ENCODE data around the gene NOXO1.

NOXO1 gene

DNA sequence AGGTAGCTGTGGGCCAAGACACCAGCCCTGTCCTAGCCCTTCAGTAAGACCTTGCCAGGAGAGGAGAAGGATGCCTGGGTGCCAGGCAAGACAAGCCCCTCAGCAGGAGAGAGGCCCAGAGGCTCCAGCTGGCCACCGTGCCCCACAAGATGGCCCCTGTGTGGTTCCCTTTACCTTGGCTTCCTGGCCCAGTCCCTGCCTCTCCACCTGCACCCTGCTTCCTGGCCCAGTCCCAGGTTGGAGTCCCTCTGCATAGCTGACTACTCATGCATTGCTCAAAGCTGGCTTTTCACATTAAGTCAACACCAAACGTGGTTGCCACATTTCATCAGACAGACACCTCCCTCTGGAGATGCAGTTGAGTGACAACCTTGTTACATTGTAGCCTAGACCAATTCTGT lies 12.5 kb upstream of the NOXO1 start:
- DNase-seq: no peak

DNA sequence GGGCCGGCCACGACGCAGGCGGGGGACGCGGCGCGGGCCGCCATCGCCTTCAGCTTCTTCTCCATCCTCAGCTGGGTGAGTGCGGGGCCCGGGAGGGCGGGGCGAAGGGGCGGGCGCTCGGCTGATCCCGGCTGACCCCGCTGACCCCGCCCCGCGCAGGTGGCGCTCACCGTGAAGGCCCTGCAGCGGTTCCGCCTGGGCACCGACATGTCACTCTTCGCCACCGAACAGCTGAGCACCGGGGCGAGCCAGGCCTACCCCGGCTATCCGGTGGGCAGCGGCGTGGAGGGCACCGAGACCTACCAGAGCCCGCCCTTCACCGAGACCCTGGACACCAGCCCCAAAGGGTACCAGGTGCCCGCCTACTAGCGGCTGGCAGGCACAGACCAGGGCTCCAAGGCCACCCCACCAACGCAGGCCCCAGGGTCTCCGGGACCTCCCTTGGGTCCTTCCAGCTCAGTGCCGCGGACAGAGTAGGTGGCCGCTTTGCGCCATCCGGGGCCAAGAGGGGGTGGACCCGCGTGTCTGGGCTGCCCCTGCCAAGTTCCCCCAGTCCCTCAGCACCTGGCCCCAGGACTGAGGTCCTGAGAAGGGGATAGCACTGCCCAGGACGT lies 11.5 kb upstream of the NOXO1 start:
- DNase-seq: no peak

DNA sequence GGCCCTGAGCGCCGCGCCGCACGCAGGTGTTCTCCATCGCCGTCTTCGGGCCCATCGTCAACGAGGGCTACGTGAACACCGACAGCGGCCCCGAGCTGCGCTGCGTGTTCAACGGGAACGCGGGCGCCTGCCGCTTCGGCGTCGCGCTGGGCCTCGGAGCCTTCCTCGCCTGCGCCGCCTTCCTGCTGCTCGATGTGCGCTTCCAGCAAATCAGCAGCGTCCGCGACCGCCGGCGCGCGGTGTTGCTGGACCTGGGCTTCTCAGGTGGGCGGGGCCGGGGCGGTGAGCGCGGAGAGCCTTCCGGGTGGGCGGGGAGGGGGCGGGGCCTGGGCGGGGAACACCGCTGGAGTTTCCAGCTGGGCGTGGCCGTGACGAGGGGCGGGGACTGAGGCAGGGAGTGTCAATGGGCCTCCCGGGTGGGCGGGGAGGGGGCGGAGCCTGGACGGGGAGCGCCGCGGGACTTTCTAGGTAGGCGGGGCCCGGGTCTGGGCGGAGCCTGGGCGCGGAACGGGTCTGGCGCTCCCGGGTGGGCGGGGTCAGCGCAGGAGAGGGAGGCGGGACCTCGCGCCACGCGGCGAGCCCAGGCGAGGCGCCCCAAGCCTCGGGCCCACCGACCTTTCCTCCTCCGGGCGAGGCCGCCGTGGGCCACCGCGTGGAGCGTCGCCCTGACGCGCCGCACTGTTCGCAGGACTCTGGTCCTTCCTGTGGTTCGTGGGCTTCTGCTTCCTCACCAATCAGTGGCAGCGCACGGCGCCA lies 10.9 kb upstream of the NOXO1 start:
- no peak for DNase-seq

GRCh38 chr16:1991588-1991947 lies 10.3 kb upstream of the NOXO1 start:
- no peak for DNase-seq

DNA sequence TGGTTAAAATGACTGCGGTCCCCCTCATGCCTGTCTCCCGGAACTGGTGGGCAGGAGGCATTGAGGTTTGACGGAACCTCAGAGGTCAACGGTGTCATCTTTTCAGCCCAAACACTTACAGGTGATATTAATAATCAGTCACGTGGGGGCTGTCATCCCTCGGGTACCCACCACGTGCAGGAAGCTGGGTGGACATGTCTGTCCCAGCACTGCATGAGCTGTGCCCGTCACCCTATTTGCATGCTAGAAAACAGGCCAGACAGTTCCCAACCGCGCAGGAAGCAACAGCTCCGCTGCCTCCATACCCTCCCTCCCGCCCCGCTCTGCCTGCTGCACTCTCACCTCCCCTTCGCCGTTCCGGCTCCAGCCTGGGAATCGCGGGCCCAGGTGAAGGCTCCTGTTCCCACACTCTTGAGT lies 9.9 kb upstream of the NOXO1 start:
- no peak for DNase-seq

DNA sequence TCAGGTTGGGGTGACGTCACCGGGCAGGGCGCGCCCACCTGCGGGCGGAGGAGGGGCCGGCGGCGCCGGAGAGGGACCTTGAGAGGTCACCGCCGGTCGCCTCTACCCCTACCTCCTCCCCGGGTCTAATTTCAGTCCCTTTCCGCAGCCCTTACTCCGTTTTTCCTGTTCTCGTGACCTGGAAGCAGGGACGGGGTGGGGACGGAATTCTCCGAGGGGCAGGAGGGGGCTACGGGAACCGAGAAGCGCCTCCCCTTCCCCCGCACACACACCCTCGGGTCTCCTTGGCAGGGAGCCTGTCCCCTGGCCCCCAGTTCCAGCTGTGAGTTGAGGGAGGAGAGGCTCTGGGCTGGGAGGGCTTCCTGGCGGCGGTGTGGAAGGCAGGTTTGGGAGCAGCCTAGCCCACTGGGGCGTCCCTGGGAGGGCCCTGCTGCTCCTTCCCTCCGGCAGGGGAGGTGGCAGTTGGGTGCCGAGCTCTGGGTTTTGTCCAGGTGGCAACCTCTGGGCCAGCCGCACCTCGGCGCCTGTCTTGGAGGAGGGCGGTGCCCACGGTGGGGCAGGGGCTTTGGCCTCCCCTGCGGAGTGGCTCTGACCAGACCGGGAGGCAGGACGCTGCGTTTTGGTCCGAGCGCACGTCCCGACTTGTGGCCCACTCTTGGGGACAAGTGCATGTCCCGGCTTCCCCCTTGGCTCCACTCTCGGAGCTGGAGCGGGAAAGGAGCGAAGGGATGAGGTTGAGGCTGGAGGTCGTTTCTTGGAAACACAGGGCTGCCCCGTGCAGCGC lies 9.3 kb upstream of the NOXO1 start:
- peak; percentile 4 for DNase-seq

- no peak for DNase-seq
Observed at GRCh38 chr16:1990101-1990350, 8.8 kb upstream of the NOXO1 start.

GRCh38 chr16:1989209-1990100 lies 8.2 kb upstream of the NOXO1 start, which contains the start of gene SYNGR3:
Gene SYNGR3 (plus strand): TSS chr16:1989970. CDS start chr16:1990103, 133 bp downstream.
- DNase-seq: peak; percentile 19

DNA sequence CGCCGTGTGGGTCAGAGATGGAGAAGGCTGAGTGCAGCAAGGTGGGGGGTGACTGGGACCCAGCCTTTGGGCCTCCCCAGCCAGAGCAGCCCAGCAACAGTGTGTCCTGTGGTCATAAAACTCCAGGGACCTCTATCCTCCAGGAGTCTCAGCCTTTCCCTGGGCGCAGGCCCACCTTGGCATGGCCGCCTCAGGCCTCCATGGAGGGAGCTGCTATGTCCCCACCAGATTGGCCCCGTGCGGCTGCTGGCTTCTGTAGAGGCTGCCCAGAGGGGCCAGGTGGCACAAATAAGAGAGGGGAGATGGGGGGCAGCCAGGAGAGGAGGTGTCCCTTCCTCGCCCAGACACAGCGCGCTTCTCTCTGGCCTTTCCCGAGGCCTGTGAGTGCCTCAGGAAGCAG lies 5.9 kb upstream of the NOXO1 start:
- no peak for DNase-seq

- DNase-seq: no peak
Observed at GRCh38 chr16:1985466-1986150, 4.3 kb upstream of the NOXO1 start.

- DNase-seq: no peak
Observed at GRCh38 chr16:1984347-1985225, 3.3 kb upstream of the NOXO1 start.

GRCh38 chr16:1983544-1984346 lies 2.5 kb upstream of the NOXO1 start, which contains the start of gene GFER:
Gene GFER (plus strand): TSS chr16:1984193. CDS start chr16:1984219, 26 bp downstream.
- peak; percentile 85 for DNase-seq

- no peak for DNase-seq
Observed at GRCh38 chr16:1982991-1983543, 1.8 kb upstream of the NOXO1 start.

DNA sequence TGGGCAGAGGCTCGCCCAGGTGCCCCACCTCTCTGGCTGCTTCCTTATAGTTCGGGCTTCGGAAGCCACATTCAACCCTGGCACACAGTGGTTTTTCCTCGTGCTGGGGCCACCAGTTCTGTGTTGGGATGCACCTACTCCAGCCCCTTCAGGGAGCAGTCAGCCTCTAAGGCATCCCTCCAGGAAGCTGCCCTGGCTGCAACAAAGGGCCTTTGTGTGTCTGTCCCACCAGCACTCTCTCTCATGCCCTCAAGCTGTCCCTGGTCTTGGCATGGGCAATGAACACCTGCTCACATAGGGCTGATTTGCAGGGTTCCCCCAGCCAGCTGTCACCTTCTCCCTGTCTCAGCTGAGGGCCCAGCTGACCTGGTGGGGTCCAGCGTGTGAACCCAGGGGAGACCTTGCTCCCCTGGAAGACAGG lies 754 bp upstream of the NOXO1 start:
- peak; percentile 54 for DNase-seq

DNA sequence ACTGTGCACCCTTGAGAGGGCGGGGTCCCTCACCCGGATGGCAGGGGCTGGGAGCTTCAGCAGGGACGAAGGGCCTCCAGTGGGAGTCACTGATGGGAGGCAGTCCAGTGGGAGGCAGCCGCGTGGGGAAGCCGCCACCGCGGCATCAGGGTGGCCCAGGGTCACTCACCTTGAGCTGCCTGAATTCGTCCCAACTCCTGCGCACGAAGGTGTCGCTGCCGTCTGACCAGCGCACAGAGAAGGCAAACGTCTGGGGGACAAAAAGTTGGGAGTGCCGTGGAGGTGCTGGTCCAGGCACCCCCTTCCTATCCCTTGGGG lies 540 bp downstream of the NOXO1 start:
- DNase-seq: no peak

DNA sequence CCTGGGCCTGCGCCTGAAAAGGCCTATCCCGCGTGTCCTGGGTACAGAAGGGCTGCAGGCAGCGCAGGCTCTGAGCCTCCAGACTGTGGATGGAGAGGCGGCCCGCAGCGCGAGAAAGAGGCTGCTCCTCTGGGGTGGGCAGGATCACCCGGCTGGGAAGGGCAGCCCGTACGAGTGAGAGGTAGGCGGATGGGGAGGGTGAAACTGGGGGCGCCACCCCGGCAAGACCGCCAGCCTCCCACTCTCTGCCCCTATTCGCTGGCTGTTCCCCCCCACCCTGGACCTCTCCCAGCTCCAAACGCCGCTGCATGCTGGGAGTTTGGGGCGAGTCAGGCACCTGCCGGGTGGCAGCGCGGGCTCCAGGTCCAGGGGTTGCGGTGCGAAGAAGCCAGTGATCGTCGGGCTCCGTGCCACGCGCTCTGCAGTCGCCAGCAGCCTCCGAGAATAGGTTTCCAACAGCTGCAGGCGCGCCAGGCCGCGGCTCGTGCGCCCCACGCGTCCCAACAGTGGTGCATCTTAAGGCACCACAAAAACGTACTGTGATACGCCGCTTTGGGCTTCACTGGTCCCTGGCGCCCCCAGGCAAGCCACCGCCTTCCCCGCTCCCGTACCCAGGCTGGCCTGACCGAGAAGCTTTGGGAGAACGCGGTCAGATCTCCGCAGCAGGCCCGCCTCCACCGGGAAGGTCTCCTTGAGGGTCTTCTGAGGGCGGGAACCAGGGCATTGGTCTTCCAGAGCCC lies 1.1 kb downstream of the NOXO1 start:
- no peak for DNase-seq

DNA sequence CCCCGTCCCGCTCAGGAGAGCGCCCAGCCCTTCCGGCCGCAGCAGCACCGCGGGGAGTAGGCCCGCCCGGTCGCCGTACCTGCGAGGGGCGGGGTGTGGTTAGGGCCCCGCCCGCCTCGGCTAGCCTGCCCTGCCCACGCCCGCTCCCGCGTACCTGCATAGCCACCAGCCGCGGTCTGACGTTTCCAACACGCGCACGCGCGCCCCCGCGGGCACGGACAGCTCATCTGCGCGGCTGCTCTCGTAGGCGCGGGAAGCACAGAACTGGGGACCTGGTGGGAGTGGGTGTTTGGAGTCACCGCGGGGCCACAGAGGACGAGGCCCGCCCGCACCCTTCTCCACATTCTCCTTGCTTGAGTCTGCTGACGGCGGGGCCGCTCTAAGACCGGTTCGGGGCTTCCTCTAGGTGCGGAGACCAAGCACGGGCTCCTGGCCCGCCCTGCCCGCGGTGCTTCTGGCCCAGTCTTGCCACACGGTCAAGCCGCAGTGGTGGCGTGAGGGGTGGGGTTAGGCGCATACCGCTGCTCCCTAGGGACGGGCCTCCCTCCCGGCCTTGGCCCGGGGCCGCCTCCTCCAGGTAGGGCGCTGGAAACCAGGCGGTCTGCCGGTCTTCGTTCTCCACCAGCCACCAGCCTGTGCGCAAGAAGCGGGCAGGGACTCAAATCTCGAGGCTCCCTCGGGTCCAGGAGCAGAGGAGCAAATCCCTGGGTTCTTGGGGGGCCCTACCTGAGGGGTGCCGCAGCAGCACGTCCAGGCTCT lies 1.8 kb downstream of the NOXO1 start:
- DNase-seq: no peak

DNA sequence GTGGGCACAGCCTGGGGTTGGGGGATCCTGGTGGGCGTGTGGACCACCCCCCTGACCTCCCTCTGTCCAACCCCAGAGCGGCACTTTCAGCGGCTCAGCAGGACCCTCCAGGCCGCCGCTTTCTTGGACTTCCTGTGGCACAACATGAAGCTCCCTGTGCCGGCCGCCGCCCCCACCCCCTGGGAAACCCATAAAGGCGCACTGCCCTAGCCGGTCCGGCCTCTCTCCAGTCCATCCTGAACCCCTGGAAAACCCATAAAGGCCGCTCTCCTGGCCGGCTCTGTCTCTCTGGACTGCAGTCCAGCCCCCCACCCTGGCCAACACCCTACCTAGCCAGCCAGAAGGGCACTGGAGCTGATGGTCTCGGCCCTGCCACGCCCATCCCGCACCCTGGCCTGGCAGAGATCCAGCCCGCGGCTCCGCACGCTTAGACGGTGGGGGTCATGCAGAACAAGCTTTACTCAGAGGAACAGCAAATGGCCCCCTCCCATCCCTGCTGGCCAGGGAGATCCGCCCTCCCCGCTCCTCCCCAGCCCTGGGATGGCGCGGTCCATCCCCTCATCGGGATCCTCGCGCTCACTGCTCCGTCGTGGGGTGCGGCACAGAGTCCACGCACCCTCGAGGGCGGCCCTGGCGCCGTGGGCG lies 2.7 kb downstream of the NOXO1 start:
- DNase-seq: no peak
